Body of pancreas (tissue), 4 donors: ENCODE data around the gene ITGA1. TPM values are rescaled to one million over a fixed set of nuclear protein-coding genes. Genes with fewer than 3 reads are reported as not detected.

Source experiments
- ATAC-seq: fragments of 150-250 bp; one replicate; pipeline ENCODE4 v1.9.1; 2016
- DNase-seq, 4 donors: peaks; one replicate each; pipeline ENCODE4 v3.0.0-alpha.2; 2019
- H3K27ac ChIP-seq, 4 donors: fragments of 200-600 bp; sonication (generic); 1 replicate in 3 of 4; 2 replicates in 1 of 4; pipeline versions ENCODE4 v1.5.1 to v1.6.1; 2016 to 2019; ENCODE audit warnings: mild to moderate bottlenecking in 1 of 4, mixed read lengths in 1 of 4, moderate library complexity in 1 of 4
- H3K27me3 ChIP-seq, 2 donors: fragments of 200-600 bp; sonication (generic); one replicate each; pipeline ENCODE4 v1.6.0; 2016; ENCODE audit warnings: mild to moderate bottlenecking in 1 of 2
- H3K36me3 ChIP-seq, 2 donors: fragments of 200-600 bp; sonication (generic); replicated peaks in 1 of 2; 2 replicates each; pipeline ENCODE4 v1.5.1; 2016; ENCODE audit warnings: low read depth in 2 of 2; ENCODE audit not compliant: insufficient read depth in 1 of 2
- H3K4me1 ChIP-seq: fragments of 200-600 bp; sonication (generic); one replicate; pipeline ENCODE4 v1.6.0; 2016
- H3K4me3 ChIP-seq, 2 donors: fragments of 200-600 bp; sonication (generic); 1 replicate in 1 of 2; 2 replicates in 1 of 2; pipeline ENCODE4 v1.5.1; 2016 to 2019
- H3K9me3 ChIP-seq, 3 donors: fragments of 200-600 bp; sonication (generic); 1 replicate in 2 of 3; 2 replicates in 1 of 3; pipeline ENCODE4 v1.5.1; 2016
- POLR2A ChIP-seq, 3 donors: fragments of 450-650 bp; IDR thresholded peaks; one replicate each; pipeline ENCODE4 v1.6.1; 2016; ENCODE audit warnings: antibody characterized with exemption in 3 of 3, mild to moderate bottlenecking in 2 of 3
- WGBS, 2 donors: methylation state at CpG; one replicate each; pipeline ENCODE4 v1.1.5; 2017; 5-methylcytosine and 5-hydroxymethylcytosine counted together
- intact Hi-C: fragments of 100-400 bp; cut with DNase I; formaldehyde crosslinking; loops from one replicate; pipeline ENCODE4 v1.15.1; 2023
- total RNA-seq, 2 donors: library from RNA; depleted of rRNA; stranded (reverse); fragments of >200 nt; gene quantifications; one replicate each; pipeline ENCODE4 v1.1.0, GENCODE V29; 2016
- TF ChIP-seq, protein P1 (sequence below), 7 experiments: fragments of 450-650 bp in 4 of 7; fragments of 200-600 bp in 3 of 7; sonication (generic) in 3 of 7; IDR thresholded peaks; one replicate each; pipeline ENCODE4 v1.5.1; 2016 to 2019; ENCODE audit warnings: antibody characterized with exemption in 7 of 7

ITGA1 gene
- total RNA-seq, 2 donors from 2014 or later, result 6.9 to 11.2 TPM

DNA sequence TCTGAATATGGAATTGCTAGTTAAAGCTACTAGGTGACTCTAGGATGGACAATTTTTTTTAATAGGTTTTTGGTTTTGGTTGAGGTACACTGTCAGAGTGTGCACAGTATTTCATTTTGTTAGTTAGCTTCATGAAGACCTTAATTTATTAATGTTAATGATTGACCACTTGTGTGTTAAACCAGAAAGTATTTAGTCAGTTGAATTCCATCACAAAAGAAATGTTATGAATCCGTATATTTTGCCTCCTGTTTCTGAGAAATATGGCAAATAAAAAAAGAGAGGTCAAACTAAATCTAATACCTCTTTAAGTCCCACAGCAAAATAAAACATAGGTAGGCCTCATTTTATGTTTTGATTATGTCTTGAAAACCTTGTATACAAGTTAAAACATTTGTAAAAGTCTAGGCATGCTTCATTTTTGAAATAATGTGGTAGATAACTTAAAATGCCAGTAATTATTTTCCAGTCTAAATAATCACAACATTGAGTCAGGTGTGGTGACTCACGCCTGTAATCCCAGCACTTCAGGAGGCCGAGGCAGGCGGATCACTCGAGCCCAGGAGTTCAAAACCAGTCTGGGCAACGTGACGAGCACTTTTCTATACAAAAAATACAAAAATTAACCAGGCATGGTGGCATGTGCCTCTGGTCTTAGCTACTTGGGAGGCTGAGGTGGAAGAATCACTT, 50.8 kb downstream of the ITGA1 start:
- TF ChIP-seq, protein P1, sequence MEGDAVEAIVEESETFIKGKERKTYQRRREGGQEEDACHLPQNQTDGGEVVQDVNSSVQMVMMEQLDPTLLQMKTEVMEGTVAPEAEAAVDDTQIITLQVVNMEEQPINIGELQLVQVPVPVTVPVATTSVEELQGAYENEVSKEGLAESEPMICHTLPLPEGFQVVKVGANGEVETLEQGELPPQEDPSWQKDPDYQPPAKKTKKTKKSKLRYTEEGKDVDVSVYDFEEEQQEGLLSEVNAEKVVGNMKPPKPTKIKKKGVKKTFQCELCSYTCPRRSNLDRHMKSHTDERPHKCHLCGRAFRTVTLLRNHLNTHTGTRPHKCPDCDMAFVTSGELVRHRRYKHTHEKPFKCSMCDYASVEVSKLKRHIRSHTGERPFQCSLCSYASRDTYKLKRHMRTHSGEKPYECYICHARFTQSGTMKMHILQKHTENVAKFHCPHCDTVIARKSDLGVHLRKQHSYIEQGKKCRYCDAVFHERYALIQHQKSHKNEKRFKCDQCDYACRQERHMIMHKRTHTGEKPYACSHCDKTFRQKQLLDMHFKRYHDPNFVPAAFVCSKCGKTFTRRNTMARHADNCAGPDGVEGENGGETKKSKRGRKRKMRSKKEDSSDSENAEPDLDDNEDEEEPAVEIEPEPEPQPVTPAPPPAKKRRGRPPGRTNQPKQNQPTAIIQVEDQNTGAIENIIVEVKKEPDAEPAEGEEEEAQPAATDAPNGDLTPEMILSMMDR (IDR thresholded peaks at IDR 0.05), result no peak
- no peak for TF ChIP-seq POLR2A (IDR thresholded peaks at IDR 0.05)
- Histone ChIP-seq H3K27me3 (no peaks in the 10 kb centered on the region), H3K36me3 (no peaks in the 10 kb centered on the region), H3K4me1 (no peaks in the 10 kb centered on the region), H3K4me3 (no peak overlapping the region), H3K9me3 (no peaks in the 10 kb centered on the region), H3K27ac (peak overlapping the region in 1 of 4 donors; percentile 42)
- intact Hi-C loops, result no loop called here
- 67 to 76% methylated on average over 7 of the region's 7 CpGs for WGBS, 2 donors
- no peak for ATAC-seq
- DNase-seq, result no peak

DNA sequence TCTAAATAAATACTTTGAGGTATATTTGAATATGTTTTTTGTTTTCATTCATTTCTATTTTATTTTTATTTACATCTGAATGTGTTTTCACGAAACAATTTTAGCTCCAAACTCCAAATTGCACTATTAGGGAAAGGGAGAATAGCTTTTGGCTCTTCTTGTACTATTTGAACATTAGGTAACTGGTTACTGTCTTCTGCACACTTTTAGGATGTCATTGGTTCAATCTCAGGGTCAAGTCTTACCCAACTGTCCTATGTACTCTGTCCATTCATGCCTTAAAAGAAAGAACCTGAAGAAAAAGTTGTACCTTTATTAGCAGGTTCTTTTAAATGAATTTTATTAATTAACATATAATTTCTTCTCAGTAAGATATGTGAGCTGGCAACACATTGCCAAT, 51.6 kb downstream of the ITGA1 start:
- no peak for TF ChIP-seq POLR2A (IDR thresholded peaks at IDR 0.05)
- TF ChIP-seq, protein P1 (IDR thresholded peaks at IDR 0.05), result no peak
- Histone ChIP-seq H3K4me1 (no peaks in the 10 kb centered on the region), H3K27me3 (no peaks in the 10 kb centered on the region), H3K27ac (no peak overlapping the region), H3K4me3 (no peak overlapping the region), H3K36me3 (no peaks in the 10 kb centered on the region), H3K9me3 (no peaks in the 10 kb centered on the region)
- no peak for ATAC-seq
- DNase-seq, result no peak
- whole genome bisulfite sequencing, 2 donors, result 73 to 92% methylated on average over 1 of the region's 1 CpG
- intact Hi-C loops, result no loop called here

DNA sequence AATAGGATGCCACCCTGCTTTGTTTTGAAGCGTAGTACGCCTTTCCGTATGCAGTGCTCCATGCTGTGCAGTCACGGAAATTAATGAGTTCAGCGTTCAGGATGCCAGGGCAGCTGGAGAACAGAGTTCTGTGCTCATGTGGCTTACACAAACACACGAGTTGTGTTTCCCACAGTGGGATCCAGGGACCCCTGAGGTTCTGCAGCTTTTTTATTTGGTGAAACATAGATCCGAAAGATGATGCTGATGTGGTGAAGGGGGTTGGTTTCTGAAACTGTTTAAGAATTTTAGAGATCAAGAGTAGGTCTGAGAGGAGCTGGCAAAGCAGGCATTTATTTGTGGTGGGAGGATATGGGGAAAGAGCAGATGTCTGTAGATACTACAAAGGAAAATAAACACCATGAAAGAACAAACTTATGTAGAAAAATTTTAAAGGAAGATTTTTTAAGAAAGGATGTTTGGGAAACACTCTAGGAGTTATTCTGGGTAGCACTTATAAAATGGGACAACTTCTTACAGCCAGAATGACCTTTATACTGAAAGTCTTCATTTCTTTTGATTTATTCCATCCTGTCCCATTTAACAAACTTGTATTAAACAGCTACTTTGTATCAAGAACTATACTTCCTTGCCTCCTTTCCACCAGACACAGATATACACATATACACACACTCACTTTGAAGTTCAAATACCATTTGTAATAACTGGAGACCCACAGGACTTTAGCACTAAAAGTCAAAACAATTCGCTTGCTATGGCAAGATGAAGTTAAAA, 52.7 kb downstream of the ITGA1 start:
- ATAC-seq (no peak), DNase-seq (peak in 1 of 4 donors; percentile 8)
- H3K4me1 ChIP-seq, result no peaks in the 10 kb centered on the region
- 28 to 52% methylated on average over 8 of the region's 8 CpGs for WGBS, 2 donors
- H3K9me3 ChIP-seq, result no peaks in the 10 kb centered on the region
- no peak overlapping the region for H3K4me3 ChIP-seq
- TF ChIP-seq, protein P1 (IDR thresholded peaks at IDR 0.05), result no peak
- intact Hi-C loops, result no loop called here
- H3K27ac ChIP-seq, result peak overlapping the region in 1 of 4 donors; percentile 39
- no peaks in the 10 kb centered on the region for H3K36me3 ChIP-seq
- H3K27me3 ChIP-seq, result no peaks in the 10 kb centered on the region

DNA sequence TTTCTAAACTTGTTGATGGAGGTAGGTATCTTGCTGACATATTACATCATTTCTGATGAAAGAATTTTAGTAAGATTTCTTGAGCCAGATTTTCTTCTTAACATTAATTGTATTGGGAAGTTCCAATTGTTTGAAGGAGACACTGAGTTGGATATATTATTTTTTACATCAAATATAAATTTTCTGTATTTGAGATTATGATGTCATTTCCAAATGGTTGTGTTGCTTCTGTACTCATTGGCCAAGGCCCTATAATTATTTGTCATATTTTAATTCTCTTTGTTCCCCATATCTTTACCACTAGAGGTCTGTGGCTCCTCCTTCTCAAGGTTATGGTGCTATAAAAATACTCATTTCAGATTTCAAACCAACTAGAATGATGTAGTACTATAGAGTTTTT, 53.4 kb downstream of the ITGA1 start:
- ATAC-seq (no peak), DNase-seq (no peak)
- Histone ChIP-seq H3K9me3 (no peaks in the 10 kb centered on the region), H3K27ac (no peak overlapping the region), H3K27me3 (no peaks in the 10 kb centered on the region), H3K4me1 (no peaks in the 10 kb centered on the region), H3K36me3 (no peaks in the 10 kb centered on the region), H3K4me3 (no peak overlapping the region)
- intact Hi-C loops, result no loop called here
- TF ChIP-seq POLR2A (IDR thresholded peaks at IDR 0.05), result no peak
- TF ChIP-seq, protein P1 (IDR thresholded peaks at IDR 0.05), result no peak
